Smooth muscle cell of trachea (primary cell): ENCODE measurements around the gene CCDC185. TPM values are rescaled to one million over a fixed set of nuclear protein-coding genes. Genes with fewer than 3 reads are reported as not detected.

ENCODE experiments used
- total RNA-seq: library from RNA; depleted of rRNA; stranded (reverse); fragments of >200 nt; gene quantifications from 2 replicates; pipeline ENCODE4 v1.2.1, GENCODE V29; 2014

CCDC185 gene
- total RNA-seq, result 0.17 TPM in 1 of 2 replicates, not detected in the other

GRCh38 chr1:223393275-223394214 is at the start of gene CCDC185:
CCDC185 (plus strand) TSS chr1:223393415; CDS start chr1:223393476, 61 bp downstream.

DNA sequence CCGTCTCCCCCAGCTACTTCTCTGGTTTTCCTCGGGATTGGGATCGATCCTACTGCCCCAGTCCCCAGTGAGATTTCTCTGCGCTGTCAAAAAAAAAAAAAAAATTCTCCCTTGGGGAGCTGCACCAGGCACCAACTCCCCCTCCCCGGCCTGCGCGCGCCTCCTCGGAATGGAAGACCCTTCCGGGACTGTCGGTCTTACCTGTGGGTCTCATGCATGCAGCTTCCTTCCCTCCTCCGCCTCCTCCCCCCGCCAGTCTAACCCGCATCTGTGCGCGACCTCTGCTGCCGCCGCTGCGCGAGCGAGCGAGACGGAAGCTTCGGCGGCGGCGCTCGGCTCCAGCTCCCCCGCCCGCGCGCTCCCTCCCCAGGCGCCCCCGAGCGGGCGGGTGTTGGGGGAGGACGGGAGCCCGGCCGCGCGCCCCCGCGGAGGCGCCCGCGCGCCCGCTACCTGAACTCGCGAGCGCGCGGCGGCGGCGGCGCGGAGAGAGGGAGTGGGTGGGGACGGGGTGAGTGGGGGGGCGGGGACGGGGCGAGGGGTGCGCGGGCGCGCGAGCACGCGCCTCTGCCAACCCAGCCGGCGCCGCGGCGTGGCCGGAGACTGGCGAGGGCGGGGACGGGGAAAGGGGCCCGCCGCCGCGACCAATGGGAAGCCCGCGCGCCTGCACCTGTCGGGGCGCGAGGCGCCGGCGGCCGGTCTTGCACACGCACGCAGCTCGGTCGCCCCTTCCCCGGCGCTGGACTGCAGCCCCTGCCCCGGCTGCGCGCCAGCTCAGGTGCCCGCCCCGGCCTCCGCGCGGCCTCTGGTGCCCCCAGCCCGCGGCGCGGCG is 29.1 kb upstream of the CCDC185 start, which contains the start of gene SUSD4:
Gene SUSD4 (minus strand): TSS at position 321 of the 829 bp plus-strand sequence. CDS start 751 bp downstream, outside the sequence.

Other genes starting within 250 kb of the CCDC185 start
- not detected in 2 replicates for gene SUSD4, start 29.2 kb upstream of the CCDC185 start, total RNA-seq